HepG2 (cell line): ENCODE results near the gene TPM3. TPM values are rescaled to one million over a fixed set of nuclear protein-coding genes. Genes with fewer than 3 reads are reported as not detected.

Experiments used
- CHD2 ChIP-seq: IDR thresholded peaks from 2 replicates; pipeline ENCODE4 v1.6.1; 2011; ENCODE audit warnings: low read depth, low read length, improper control_type of control experiment
- IRF9 ChIP-seq: sonication (generic); formaldehyde crosslinking; IDR thresholded peaks from 2 replicates; pipeline ENCODE4 v1.8.0; 2022; ENCODE audit warnings: missing genetic modification reagents, mild to moderate bottlenecking, borderline replicate concordance
- MBD4 ChIP-seq: IDR thresholded peaks from 2 replicates; pipeline ENCODE4 v1.6.1; 2012; ENCODE audit warnings: low read length, inconsistent platforms, borderline replicate concordance
- NCOA2 ChIP-seq: sonication (generic); formaldehyde crosslinking; IDR thresholded peaks from 2 replicates; pipeline ENCODE4 v1.8.0; 2022; ENCODE audit warnings: inconsistent platforms
- NR2F2 ChIP-seq: IDR thresholded peaks from 2 replicates; pipeline ENCODE4 v1.6.1; 2012; ENCODE audit warnings: low read depth, inconsistent platforms, borderline replicate concordance
- SOX5 ChIP-seq: IDR thresholded peaks from 2 replicates; pipeline ENCODE4 v1.6.1; 2016; ENCODE audit warnings: borderline replicate concordance
- TAF1 ChIP-seq: sonication (generic); formaldehyde crosslinking; IDR thresholded peaks from 2 replicates; pipeline ENCODE4 v1.4.0; 2020; ENCODE audit warnings: missing genetic modification reagents
- TBX3 ChIP-seq: fragments of 450-650 bp; IDR thresholded peaks from 2 replicates; pipeline ENCODE4 v1.6.1; 2017; ENCODE audit warnings: antibody characterized with exemption, mild to moderate bottlenecking, inconsistent platforms, borderline replicate concordance
- TFAP4 ChIP-seq: sonication (generic); IDR thresholded peaks from 2 replicates; pipeline ENCODE4 v1.6.1; 2016; ENCODE audit warnings: low read depth, borderline replicate concordance
- ZBTB21 ChIP-seq: sonication (generic); formaldehyde crosslinking; IDR thresholded peaks from 2 replicates; pipeline ENCODE4 v1.4.0; 2020; ENCODE audit warnings: missing genetic modification reagents
- ZBTB37 ChIP-seq: sonication (generic); formaldehyde crosslinking; IDR thresholded peaks from 2 replicates; pipeline ENCODE4 v1.4.0; 2020; ENCODE audit warnings: mild to moderate bottlenecking, missing genetic modification reagents
- ZMYM2 ChIP-seq: sonication (generic); formaldehyde crosslinking; IDR thresholded peaks from 2 replicates; pipeline ENCODE4 v1.8.0; 2022; ENCODE audit warnings: mild to moderate bottlenecking, missing genetic modification reagents
- ZNF513 ChIP-seq: sonication (generic); formaldehyde crosslinking; conservative IDR thresholded peaks from 2 replicates; pipeline ENCODE4 v1.5.0; 2020; ENCODE audit warnings: missing genetic modification reagents
- ZNF576 ChIP-seq: sonication (generic); formaldehyde crosslinking; IDR thresholded peaks from 2 replicates; pipeline ENCODE4 v1.4.0; 2020; ENCODE audit warnings: mild to moderate bottlenecking, missing genetic modification reagents
- ZNF609 ChIP-seq: sonication (generic); formaldehyde crosslinking; IDR thresholded peaks from 2 replicates; pipeline ENCODE4 v1.4.0; 2020; ENCODE audit warnings: mild to moderate bottlenecking, missing genetic modification reagents, borderline replicate concordance
- polyA plus RNA-seq, 8 experiments: library from polyadenylated mRNA; depleted of rRNA in 3 of 8; stranded (reverse) in 7 of 8; unstranded in 1 of 8; fragments of >200 nt; fragmentation: Illumina TruSeq in 4 of 8; extraction: Trizol in 4 of 8; gene quantifications; 2 replicates each; pipeline versions ENCODE4 v1.2.1 to v1.2.3, GENCODE V29; 2011 to 2016; ENCODE audit warnings: low read depth in 4 of 8, missing spikeins in 1 of 8, mixed read lengths in 1 of 8; ENCODE audit not compliant: insufficient read depth in 1 of 8
- total RNA-seq, 5 experiments: library from RNA; depleted of rRNA; stranded (reverse); fragments of >200 nt; fragmentation: Illumina TruSeq; extraction: Trizol; gene quantifications; 2 replicates each; pipeline ENCODE4 v1.2.3, GENCODE V29; 2016; ENCODE audit warnings: low read depth in 1 of 5

Gene TPM3
- total and polyA plus RNA-seq, 2 of the 13 experiments (the other 11 are each of a cell fraction or from before 2014, with no cell fraction given), result 160 to 307 TPM

GRCh38 chr1:154220071-154220969 lies 28.4 kb upstream of the TPM3 start, which contains the start of gene UBAP2L (continued):
- TF ChIP-seq ZNF609 (CRISPR knock-in tag), result peak; percentile 56; the same call in 1 of the 2 replicates
- peak; percentile 72 for TF ChIP-seq NCOA2 (CRISPR knock-in tag)
- no peak for TF ChIP-seq ZNF513 (CRISPR knock-in tag)
- TF ChIP-seq IRF9 (CRISPR knock-in tag), result peak; percentile 90; the same call in 1 of the 2 replicates
- TF ChIP-seq TFAP4, result no peak
- peak; percentile 52; the same call in 1 of the 2 replicates for TF ChIP-seq ZMYM2 (CRISPR knock-in tag)
- TF ChIP-seq ZNF576 (CRISPR knock-in tag), result 0 out of 2 replicates have a peak, but pooled peaks have one; percentile 52
- TF ChIP-seq ZBTB37, result peak; percentile 60; the same call in 1 of the 2 replicates
- peak; percentile 97 for TF ChIP-seq TAF1 (CRISPR knock-in tag)
- TF ChIP-seq TBX3, result peak; percentile 55; the same call in 1 of the 2 replicates
- peak; percentile 69; the same call in 1 of the 2 replicates for TF ChIP-seq SOX5 (CRISPR knock-in tag)
- TF ChIP-seq CHD2, result 0 out of 2 replicates have a peak, but pooled peaks have one; percentile 26
- TF ChIP-seq MBD4, result no peak
- TF ChIP-seq ZBTB21 (CRISPR knock-in tag), result peak; percentile 76
- no peak; the same call in 1 of the 2 replicates for TF ChIP-seq NR2F2
